Measurements from ENCODE around the gene CHRNA4.

DNA sequence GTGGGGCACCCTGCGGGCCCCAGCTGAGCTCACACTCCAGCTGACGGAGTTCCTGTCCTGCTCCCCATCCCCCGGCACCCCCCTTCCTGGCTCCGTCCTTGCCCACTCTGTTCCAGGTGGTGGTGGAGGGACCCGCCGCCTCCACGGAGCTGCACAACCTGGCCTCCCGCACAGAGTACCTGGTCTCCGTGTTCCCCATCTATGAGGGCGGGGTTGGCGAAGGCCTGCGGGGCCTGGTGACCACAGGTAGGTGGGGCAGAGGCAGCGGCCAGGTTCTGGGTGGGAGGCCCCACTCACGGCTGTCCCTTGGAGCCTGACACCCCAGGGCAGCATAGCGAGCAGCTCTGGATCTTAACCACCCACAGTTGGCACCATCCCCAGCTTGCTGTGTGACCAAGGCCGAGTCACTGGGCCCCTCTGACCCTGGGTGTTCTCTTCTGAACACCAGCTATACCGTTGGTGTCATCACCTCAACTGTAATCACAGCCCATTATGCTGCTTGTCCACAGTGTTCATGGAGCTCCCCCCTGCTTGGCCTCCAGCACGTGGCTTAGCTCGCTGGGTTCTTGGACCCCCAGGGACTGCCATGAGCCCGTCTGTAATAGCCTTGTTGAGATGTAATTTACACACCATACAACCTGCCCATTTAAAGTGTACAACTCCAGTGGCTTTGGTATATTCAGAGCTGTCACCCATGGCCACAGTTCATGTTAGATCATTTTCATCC lies 50.7 kb downstream of the CHRNA4 start:
- TF ChIP-seq, protein P1, sequence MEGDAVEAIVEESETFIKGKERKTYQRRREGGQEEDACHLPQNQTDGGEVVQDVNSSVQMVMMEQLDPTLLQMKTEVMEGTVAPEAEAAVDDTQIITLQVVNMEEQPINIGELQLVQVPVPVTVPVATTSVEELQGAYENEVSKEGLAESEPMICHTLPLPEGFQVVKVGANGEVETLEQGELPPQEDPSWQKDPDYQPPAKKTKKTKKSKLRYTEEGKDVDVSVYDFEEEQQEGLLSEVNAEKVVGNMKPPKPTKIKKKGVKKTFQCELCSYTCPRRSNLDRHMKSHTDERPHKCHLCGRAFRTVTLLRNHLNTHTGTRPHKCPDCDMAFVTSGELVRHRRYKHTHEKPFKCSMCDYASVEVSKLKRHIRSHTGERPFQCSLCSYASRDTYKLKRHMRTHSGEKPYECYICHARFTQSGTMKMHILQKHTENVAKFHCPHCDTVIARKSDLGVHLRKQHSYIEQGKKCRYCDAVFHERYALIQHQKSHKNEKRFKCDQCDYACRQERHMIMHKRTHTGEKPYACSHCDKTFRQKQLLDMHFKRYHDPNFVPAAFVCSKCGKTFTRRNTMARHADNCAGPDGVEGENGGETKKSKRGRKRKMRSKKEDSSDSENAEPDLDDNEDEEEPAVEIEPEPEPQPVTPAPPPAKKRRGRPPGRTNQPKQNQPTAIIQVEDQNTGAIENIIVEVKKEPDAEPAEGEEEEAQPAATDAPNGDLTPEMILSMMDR (IDR thresholded peaks at IDR 0.05): no peak
- TF ChIP-seq POLR2A (IDR thresholded peaks at IDR 0.05): no peak
